Neural cell (in vitro differentiated cells): ENCODE data around the gene GRPR. TPM values are rescaled to one million over a fixed set of nuclear protein-coding genes. Genes with fewer than 3 reads are reported as not detected.

Experiments used
- H2AFZ ChIP-seq: fragments of 200-600, 300-800 bp; sonication (generic), shearing (Covaris generic); 2 replicates; pipeline ENCODE4 v1.6.0; 2014; ENCODE audit warnings: low read depth, mild to moderate bottlenecking, antibody characterized with exemption, low read length, moderate library complexity
- H3F3A ChIP-seq: fragments of 200-600 bp; shearing (Covaris generic); 2 replicates; pipeline ENCODE4 v1.6.1; 2016; ENCODE audit warnings: mild to moderate bottlenecking, moderate library complexity, mixed read lengths, antibody characterized with exemption, low read length; ENCODE audit not compliant: insufficient read depth, poor library complexity, severe bottlenecking
- H3K27ac ChIP-seq: fragments of 200-600, 300-800 bp; sonication (generic), shearing (Covaris generic); 2 replicates; pipeline ENCODE4 v1.5.1; 2014; ENCODE audit warnings: mild to moderate bottlenecking, low read length, moderate library complexity
- H3K27me3 ChIP-seq: fragments of 300-800, 200-600 bp; sonication (generic), shearing (Covaris generic); 2 replicates; pipeline ENCODE4 v1.6.0; 2014; ENCODE audit warnings: mild to moderate bottlenecking, low read depth, low read length, moderate library complexity; ENCODE audit not compliant: insufficient read depth
- H3K36me3 ChIP-seq: fragments of 300-800, 200-600 bp; sonication (generic), shearing (Covaris generic); 2 replicates; pipeline ENCODE4 v1.5.1; 2014; ENCODE audit warnings: mild to moderate bottlenecking, antibody characterized with exemption, low read length, moderate library complexity; ENCODE audit not compliant: insufficient read depth
- H3K4me2 ChIP-seq: fragments of 300-800, 200-600 bp; sonication (generic), shearing (Covaris generic); 2 replicates; pipeline ENCODE4 v1.6.0; 2014; ENCODE audit warnings: mild to moderate bottlenecking, low read length
- H3K4me3 ChIP-seq: fragments of 300-800, 200-600 bp; sonication (generic), shearing (Covaris generic); 2 replicates; pipeline ENCODE4 v1.5.1; 2014; ENCODE audit warnings: mild to moderate bottlenecking, low read length, moderate library complexity
- H3K79me2 ChIP-seq: fragments of 200-600 bp; shearing (Covaris generic); replicated peaks from 2 replicates; pipeline ENCODE4 v1.6.0; 2014; ENCODE audit warnings: mild to moderate bottlenecking, low read length, moderate library complexity; ENCODE audit not compliant: insufficient read depth
- H3K9ac ChIP-seq: fragments of 300-800, 200-600 bp; sonication (generic), shearing (Covaris generic); 2 replicates; pipeline ENCODE4 v1.6.1; 2016; ENCODE audit warnings: mild to moderate bottlenecking, low read length, mixed read lengths
- H3K9me2 ChIP-seq: fragments of 200-600 bp; shearing (Covaris generic); 2 replicates; pipeline ENCODE4 v1.6.1; 2016; ENCODE audit warnings: mild to moderate bottlenecking, low read length, mixed read lengths; ENCODE audit not compliant: insufficient read depth
- H3K9me3 ChIP-seq: fragments of 200-600, 300-800 bp; sonication (generic), shearing (Covaris generic); 2 replicates; pipeline ENCODE4 v1.6.1; 2016; ENCODE audit warnings: mild to moderate bottlenecking, mixed run types, low read length, moderate library complexity, mixed read lengths
- H4K20me1 ChIP-seq: fragments of 200-600 bp; shearing (Covaris generic); 2 replicates; pipeline ENCODE4 v1.6.1; 2016; ENCODE audit warnings: mild to moderate bottlenecking, mixed run types; ENCODE audit not compliant: insufficient read depth
- CTCF ChIP-seq: fragments of 450-650 bp; IDR thresholded peaks from 2 replicates; pipeline ENCODE4 v1.5.1; 2014; ENCODE audit warnings: antibody characterized with exemption, mild to moderate bottlenecking, moderate library complexity; ENCODE audit not compliant: poor library complexity, severe bottlenecking
- EP300 ChIP-seq: fragments of 450-650 bp; conservative IDR thresholded peaks from 2 replicates; pipeline ENCODE4 v1.6.1; 2014; ENCODE audit warnings: antibody characterized with exemption, mild to moderate bottlenecking, moderate library complexity; ENCODE audit not compliant: poor library complexity, severe bottlenecking
- EZH2 ChIP-seq: fragments of 200-600, 300-800 bp; shearing (Covaris generic), sonication (generic); IDR thresholded peaks from 2 replicates; pipeline ENCODE4 v1.6.1; 2014; ENCODE audit warnings: antibody characterized with exemption, low read length, borderline replicate concordance, mild to moderate bottlenecking; ENCODE audit not compliant: insufficient read depth, poor library complexity, severe bottlenecking
- MXI1 ChIP-seq: fragments of 450-650 bp; conservative IDR thresholded peaks from 2 replicates; pipeline ENCODE4 v1.6.1; 2014; ENCODE audit warnings: antibody characterized with exemption, mild to moderate bottlenecking; ENCODE audit not compliant: poor library complexity, severe bottlenecking
- POLR2AphosphoS5 ChIP-seq: IDR thresholded peaks from 2 replicates; pipeline ENCODE4 v1.6.1; 2012
- REST ChIP-seq: IDR thresholded peaks from 2 replicates; pipeline ENCODE4 v1.6.1; 2012; ENCODE audit warnings: borderline replicate concordance
- TAF1 ChIP-seq: IDR thresholded peaks from 2 replicates; pipeline ENCODE4 v1.6.1; 2012; ENCODE audit warnings: low read depth
- polyA plus RNA-seq: library from polyadenylated mRNA; depleted of rRNA; stranded (reverse); fragments of >200 nt; gene quantifications from 2 replicates; pipeline ENCODE4 v1.2.3, GENCODE V29; 2014

Gene GRPR
- polyA plus RNA-seq, 1 donor from 2014 or later = not detected

DNA sequence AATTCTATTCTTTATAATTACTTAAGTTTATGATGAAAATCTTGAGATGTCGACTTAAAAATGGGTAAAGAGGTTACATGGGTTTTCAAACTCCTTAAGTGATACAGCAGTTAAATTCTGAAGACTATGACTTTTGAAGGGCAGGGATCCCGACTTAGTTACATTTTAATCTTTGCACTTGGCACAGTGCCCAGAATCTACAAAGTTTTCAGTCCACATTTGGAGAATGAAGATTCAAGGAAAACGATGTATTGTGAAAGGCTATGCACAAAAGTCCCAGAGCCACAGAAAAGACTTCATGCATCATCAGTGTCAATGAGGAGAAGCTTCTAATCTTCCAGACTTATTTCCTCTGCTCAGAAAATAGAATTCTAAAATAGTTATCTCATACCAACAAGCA, 36.3 kb upstream of the GRPR start:
- no peak for TF ChIP-seq POLR2AphosphoS5
- TF ChIP-seq TAF1 = no peak
- TF ChIP-seq CTCF = no peak
- TF ChIP-seq EZH2 = no peak

DNA sequence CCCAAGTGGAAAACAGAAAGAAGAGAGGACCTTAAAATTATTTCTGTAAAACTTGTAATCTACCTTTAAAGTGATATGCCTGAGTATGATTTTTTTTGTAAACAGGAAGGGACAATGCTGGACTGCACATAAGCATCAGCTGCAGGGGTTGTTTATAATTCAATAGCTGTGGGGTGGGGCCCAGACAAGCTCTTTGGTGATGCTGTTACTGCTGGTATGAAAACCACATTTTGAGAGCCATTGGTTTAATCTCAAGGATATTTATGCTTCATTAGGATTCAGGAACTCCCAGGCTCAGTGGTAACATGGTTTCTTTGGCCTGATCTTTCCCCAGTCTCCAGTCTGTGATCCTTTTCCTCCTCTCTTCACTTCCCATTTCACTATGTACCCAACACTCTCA, 34.3 kb upstream of the GRPR start:
- Histone ChIP-seq H3K36me3 (no peaks in the 10 kb centered on the region), H3K9ac (no peak overlapping the region), H3K4me2 (no peak overlapping the region), H3K27ac (no peak overlapping the region), H3K9me3 (no peaks in the 10 kb centered on the region), H3F3A (no peaks in the 10 kb centered on the region), H4K20me1 (no peaks in the 10 kb centered on the region), H3K27me3 (no peaks in the 10 kb centered on the region), H3K9me2 (no peaks in the 10 kb centered on the region), H3K4me3 (no peak overlapping the region), H3K79me2 (no peaks in the 10 kb centered on the region), H2AFZ (no peak overlapping the region)
- no peak for TF ChIP-seq EP300
- no peak for TF ChIP-seq POLR2AphosphoS5
- no peak for TF ChIP-seq MXI1
- no peak for TF ChIP-seq EZH2
- TF ChIP-seq TAF1 = no peak
- TF ChIP-seq CTCF = no peak
- TF ChIP-seq REST = no peak

More for the DNA sequence above, 36.3 kb upstream of the GRPR start:
- H3K27me3 ChIP-seq = no peaks in the 10 kb centered on the region
- H2AFZ ChIP-seq = no peak overlapping the region
- H3K4me3 ChIP-seq = no peak overlapping the region
- H3K27ac ChIP-seq = no peak overlapping the region
- H3K9me3 ChIP-seq = no peaks in the 10 kb centered on the region
- no peaks in the 10 kb centered on the region for H3K9me2 ChIP-seq
- no peaks in the 10 kb centered on the region for H4K20me1 ChIP-seq
- H3K36me3 ChIP-seq = no peaks in the 10 kb centered on the region
- H3K79me2 ChIP-seq = no peaks in the 10 kb centered on the region
- H3K4me2 ChIP-seq = no peak overlapping the region
- no peak overlapping the region for H3K9ac ChIP-seq
- no peaks in the 10 kb centered on the region for H3F3A ChIP-seq
